DOHH2 (cell line): ENCODE measurements around the gene SGPL1.

Experiments
- EZH2phosphoT487 ChIP-seq: fragments of 200-600 bp; sonication (generic); IDR thresholded peaks from 2 replicates; pipeline ENCODE4 v1.6.1; 2017; ENCODE audit warnings: borderline replicate concordance, mild to moderate bottlenecking, antibody characterized with exemption, low read length, moderate library complexity, mixed read lengths
- TF ChIP-seq, protein P1 (sequence below): fragments of 200-600 bp; sonication (generic); IDR thresholded peaks from one replicate; pipeline ENCODE4 v1.5.1; 2014; ENCODE audit warnings: antibody characterized with exemption, mild to moderate bottlenecking, low read depth, low read length; ENCODE audit not compliant: poor library complexity, severe bottlenecking

DNA sequence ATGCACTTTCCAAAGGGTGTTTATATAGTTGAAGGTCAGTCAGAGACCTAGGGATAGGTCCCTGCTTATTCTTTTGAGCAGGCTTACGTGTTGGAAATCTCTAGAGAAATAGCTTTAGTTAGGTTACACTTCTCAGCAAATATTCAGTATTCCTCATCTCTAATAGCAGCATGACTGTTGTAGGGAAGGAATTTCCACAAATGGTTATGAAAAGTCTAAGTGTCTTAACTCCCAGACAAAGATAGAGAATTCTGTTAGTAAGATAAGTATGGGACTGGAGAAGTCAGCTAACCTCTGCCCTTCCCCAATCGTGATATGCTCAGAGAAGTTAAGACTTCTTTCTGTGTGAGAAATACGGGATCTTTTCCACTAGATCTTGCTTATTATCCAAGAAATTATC, 16.5 kb downstream of the SGPL1 start:
- TF ChIP-seq, protein P1, sequence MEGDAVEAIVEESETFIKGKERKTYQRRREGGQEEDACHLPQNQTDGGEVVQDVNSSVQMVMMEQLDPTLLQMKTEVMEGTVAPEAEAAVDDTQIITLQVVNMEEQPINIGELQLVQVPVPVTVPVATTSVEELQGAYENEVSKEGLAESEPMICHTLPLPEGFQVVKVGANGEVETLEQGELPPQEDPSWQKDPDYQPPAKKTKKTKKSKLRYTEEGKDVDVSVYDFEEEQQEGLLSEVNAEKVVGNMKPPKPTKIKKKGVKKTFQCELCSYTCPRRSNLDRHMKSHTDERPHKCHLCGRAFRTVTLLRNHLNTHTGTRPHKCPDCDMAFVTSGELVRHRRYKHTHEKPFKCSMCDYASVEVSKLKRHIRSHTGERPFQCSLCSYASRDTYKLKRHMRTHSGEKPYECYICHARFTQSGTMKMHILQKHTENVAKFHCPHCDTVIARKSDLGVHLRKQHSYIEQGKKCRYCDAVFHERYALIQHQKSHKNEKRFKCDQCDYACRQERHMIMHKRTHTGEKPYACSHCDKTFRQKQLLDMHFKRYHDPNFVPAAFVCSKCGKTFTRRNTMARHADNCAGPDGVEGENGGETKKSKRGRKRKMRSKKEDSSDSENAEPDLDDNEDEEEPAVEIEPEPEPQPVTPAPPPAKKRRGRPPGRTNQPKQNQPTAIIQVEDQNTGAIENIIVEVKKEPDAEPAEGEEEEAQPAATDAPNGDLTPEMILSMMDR: no peak
- TF ChIP-seq EZH2phosphoT487: no peak
